GM23338 (cell line): ENCODE measurements around the gene ANKRD60. TPM values are rescaled to one million over a fixed set of nuclear protein-coding genes. Genes with fewer than 3 reads are reported as not detected.
A peak's percentile ranks its signal among the peaks of the same experiment; 100 is the strongest.

Experiments used
- ATAC-seq: fragments of 200-7000 bp; cut with Tn5 transposase; 3 replicates; pipeline ENCODE4 v1.9.1; 2020
- DNase-seq: peaks from one replicate; pipeline ENCODE4 v3.0.0-alpha.2; 2015; ENCODE audit warnings: low spot score
- H2AFZ ChIP-seq: fragments of 200-600 bp; sonication (generic); 2 replicates; pipeline ENCODE4 v1.8.0; 2016; ENCODE audit warnings: antibody characterized with exemption, mild to moderate bottlenecking, moderate library complexity
- H3F3A ChIP-seq: fragments of 200-600 bp; sonication (generic); replicated peaks from 2 replicates; pipeline ENCODE4 v1.8.0; 2017; ENCODE audit warnings: antibody characterized with exemption, mixed run types, low read depth
- H3K27ac ChIP-seq: fragments of 200-600 bp; sonication (generic); 2 replicates; pipeline ENCODE4 v1.6.1; 2016; ENCODE audit warnings: low read depth
- H3K27me3 ChIP-seq: fragments of 200-600 bp; sonication (generic); 2 replicates; pipeline ENCODE4 v1.8.0; 2016; ENCODE audit warnings: mild to moderate bottlenecking, mixed run types, moderate library complexity; ENCODE audit not compliant: insufficient read depth
- H3K36me3 ChIP-seq: fragments of 200-600 bp; sonication (generic); 2 replicates; pipeline ENCODE4 v1.8.0; 2016; ENCODE audit warnings: mild to moderate bottlenecking; ENCODE audit not compliant: insufficient read depth
- H3K4me1 ChIP-seq: fragments of 200-600 bp; sonication (generic); 2 replicates; pipeline ENCODE4 v1.8.0; 2016; ENCODE audit warnings: mild to moderate bottlenecking, moderate library complexity; ENCODE audit not compliant: insufficient read depth
- H3K4me2 ChIP-seq: fragments of 200-600 bp; sonication (generic); 2 replicates; pipeline ENCODE4 v1.7.1; 2017; ENCODE audit warnings: mixed run types
- H3K4me3 ChIP-seq: fragments of 200-600 bp; sonication (generic); 2 replicates; pipeline ENCODE4 v1.6.1; 2016; ENCODE audit warnings: mixed run types
- H3K79me2 ChIP-seq: fragments of 200-600 bp; sonication (generic); replicated peaks from 2 replicates; pipeline ENCODE4 v1.8.0; 2017; ENCODE audit warnings: mild to moderate bottlenecking; ENCODE audit not compliant: insufficient read depth
- H3K9me2 ChIP-seq: fragments of 200-600 bp; sonication (generic); 2 replicates; pipeline ENCODE4 v1.8.0; 2017; ENCODE audit not compliant: insufficient read depth
- H4K20me1 ChIP-seq: fragments of 200-600 bp; sonication (generic); replicated peaks from 2 replicates; pipeline ENCODE4 v1.8.0; 2017; ENCODE audit warnings: mild to moderate bottlenecking; ENCODE audit not compliant: insufficient read depth
- H3K27ac Mint-ChIP-seq: 2 replicates; pipeline ENCODE4 v1.8.0; 2020; ENCODE audit warnings: inconsistent platforms, mild to moderate bottlenecking, moderate library complexity, mixed read lengths
- H3K27me3 Mint-ChIP-seq: 3 replicates; pipeline ENCODE4 v1.8.0; 2022; ENCODE audit warnings: low read depth, mild to moderate bottlenecking, moderate library complexity, mixed read lengths, inconsistent platforms; ENCODE audit not compliant: insufficient read depth, poor library complexity
- H3K36me3 Mint-ChIP-seq: 3 replicates; pipeline ENCODE4 v1.8.0; 2021; ENCODE audit warnings: low read depth, mild to moderate bottlenecking, inconsistent platforms, moderate library complexity, mixed read lengths
- H3K4me1 Mint-ChIP-seq: 3 replicates; pipeline ENCODE4 v1.8.0; 2020; ENCODE audit warnings: mild to moderate bottlenecking, inconsistent platforms, mixed read lengths
- H3K4me3 Mint-ChIP-seq: 3 replicates; pipeline ENCODE4 v1.8.0; 2021; ENCODE audit warnings: moderate library complexity, mild to moderate bottlenecking, inconsistent platforms, mixed read lengths
- H3K9me3 Mint-ChIP-seq: 3 replicates; pipeline ENCODE4 v1.8.0; 2020; ENCODE audit warnings: moderate library complexity, mild to moderate bottlenecking, inconsistent platforms, mixed read lengths
- CREB1 ChIP-seq: fragments of 250-450 bp; sonication (Bioruptor Pico); IDR thresholded peaks from 2 replicates; pipeline ENCODE4 v1.5.0; 2020; ENCODE audit warnings: low read depth, mild to moderate bottlenecking, moderate library complexity
- EZH2 ChIP-seq: fragments of 200-600 bp; sonication (generic); IDR thresholded peaks from one replicate; pipeline ENCODE4 v1.8.0; 2017; ENCODE audit warnings: antibody characterized with exemption, mild to moderate bottlenecking, low read depth; ENCODE audit not compliant: unreplicated experiment
- JUNB ChIP-seq: IDR thresholded peaks from one replicate; pipeline ENCODE4 v1.6.1; 2016; ENCODE audit warnings: antibody characterized with exemption; ENCODE audit not compliant: unreplicated experiment
- NANOG ChIP-seq: IDR thresholded peaks from 2 replicates; pipeline ENCODE4 v1.6.1; 2016; ENCODE audit warnings: antibody characterized with exemption, borderline replicate concordance
- POLR2AphosphoS5 ChIP-seq: IDR thresholded peaks from 2 replicates; pipeline ENCODE4 v1.6.1; 2016; ENCODE audit warnings: antibody characterized with exemption, low read depth
- STAT1 ChIP-seq: IDR thresholded peaks from one replicate; pipeline ENCODE4 v1.6.1; 2016; ENCODE audit warnings: antibody characterized with exemption; ENCODE audit not compliant: unreplicated experiment
- ZNF114 ChIP-seq: fragments of 250-450 bp; sonication (Bioruptor Pico); IDR thresholded peaks from 2 replicates; pipeline ENCODE4 v1.5.0; 2020; ENCODE audit warnings: mild to moderate bottlenecking, moderate library complexity
- polyA plus RNA-seq: library from polyadenylated mRNA; unstranded; fragments of >200 nt; fragmentation: Nextera tagmentation; extraction: Ambion mirVana; gene quantifications from 2 replicates; pipeline ENCODE4 v1.2.1, GENCODE V29; 2016
- total RNA-seq: library from RNA; depleted of rRNA; stranded (reverse); fragments of >200 nt; shearing (Covaris generic); gene quantifications from 2 replicates; pipeline ENCODE4 v1.2.3, GENCODE V29; 2014
- TF ChIP-seq, protein P1 (sequence below): IDR thresholded peaks from 2 replicates; pipeline ENCODE4 v1.6.1; 2016; ENCODE audit warnings: antibody characterized with exemption
- TF ChIP-seq, protein P2 (sequence below): fragments of 250-450 bp; sonication (Bioruptor Pico); IDR thresholded peaks from 2 replicates; pipeline ENCODE4 v1.5.0; 2020; ENCODE audit warnings: mild to moderate bottlenecking, moderate library complexity
- TF ChIP-seq, protein P3 (sequence below), 2 experiments: fragments of 200-600 bp in 1 of 2; sonication (generic) in 1 of 2; conservative IDR thresholded peaks; 2 replicates each; pipeline versions ENCODE4 v1.5.1 to v1.6.1; 2016 to 2017; ENCODE audit warnings: antibody characterized with exemption in 2 of 2, low read depth in 2 of 2, mild to moderate bottlenecking in 2 of 2, moderate library complexity in 1 of 2

ANKRD60 gene
- total and polyA plus RNA-seq, 2 experiments from 2014 or later, result not detected

DNA sequence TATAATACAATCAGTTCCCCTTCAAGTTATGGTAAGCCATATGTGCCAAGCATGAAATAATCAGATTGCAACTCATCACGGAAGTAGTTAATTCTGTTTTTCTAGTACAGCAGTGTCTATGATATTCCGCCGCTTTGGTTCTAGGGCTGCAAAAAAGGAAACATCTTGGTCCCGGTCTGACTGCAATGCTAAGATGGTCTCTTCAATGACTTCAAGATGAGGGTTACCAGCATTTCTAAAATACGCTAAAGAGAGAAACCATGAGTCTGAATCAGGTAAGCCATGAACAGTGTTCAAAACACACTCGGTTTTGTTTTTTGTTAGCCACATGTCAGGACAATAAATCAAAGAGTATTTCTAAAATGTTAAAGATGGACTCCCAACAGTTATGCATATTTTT lies 3.2 kb upstream of the ANKRD60 start:
- TF ChIP-seq STAT1 (no peak), EZH2 (no peak), POLR2AphosphoS5 (no peak), NANOG (no peak), CREB1 (CRISPR knock-in tag) (no peak), ZNF114 (CRISPR knock-in tag) (no peak), JUNB (no peak)
- TF ChIP-seq, protein P1, sequence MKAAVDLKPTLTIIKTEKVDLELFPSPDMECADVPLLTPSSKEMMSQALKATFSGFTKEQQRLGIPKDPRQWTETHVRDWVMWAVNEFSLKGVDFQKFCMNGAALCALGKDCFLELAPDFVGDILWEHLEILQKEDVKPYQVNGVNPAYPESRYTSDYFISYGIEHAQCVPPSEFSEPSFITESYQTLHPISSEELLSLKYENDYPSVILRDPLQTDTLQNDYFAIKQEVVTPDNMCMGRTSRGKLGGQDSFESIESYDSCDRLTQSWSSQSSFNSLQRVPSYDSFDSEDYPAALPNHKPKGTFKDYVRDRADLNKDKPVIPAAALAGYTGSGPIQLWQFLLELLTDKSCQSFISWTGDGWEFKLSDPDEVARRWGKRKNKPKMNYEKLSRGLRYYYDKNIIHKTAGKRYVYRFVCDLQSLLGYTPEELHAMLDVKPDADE, result no peak
- TF ChIP-seq, protein P2, sequence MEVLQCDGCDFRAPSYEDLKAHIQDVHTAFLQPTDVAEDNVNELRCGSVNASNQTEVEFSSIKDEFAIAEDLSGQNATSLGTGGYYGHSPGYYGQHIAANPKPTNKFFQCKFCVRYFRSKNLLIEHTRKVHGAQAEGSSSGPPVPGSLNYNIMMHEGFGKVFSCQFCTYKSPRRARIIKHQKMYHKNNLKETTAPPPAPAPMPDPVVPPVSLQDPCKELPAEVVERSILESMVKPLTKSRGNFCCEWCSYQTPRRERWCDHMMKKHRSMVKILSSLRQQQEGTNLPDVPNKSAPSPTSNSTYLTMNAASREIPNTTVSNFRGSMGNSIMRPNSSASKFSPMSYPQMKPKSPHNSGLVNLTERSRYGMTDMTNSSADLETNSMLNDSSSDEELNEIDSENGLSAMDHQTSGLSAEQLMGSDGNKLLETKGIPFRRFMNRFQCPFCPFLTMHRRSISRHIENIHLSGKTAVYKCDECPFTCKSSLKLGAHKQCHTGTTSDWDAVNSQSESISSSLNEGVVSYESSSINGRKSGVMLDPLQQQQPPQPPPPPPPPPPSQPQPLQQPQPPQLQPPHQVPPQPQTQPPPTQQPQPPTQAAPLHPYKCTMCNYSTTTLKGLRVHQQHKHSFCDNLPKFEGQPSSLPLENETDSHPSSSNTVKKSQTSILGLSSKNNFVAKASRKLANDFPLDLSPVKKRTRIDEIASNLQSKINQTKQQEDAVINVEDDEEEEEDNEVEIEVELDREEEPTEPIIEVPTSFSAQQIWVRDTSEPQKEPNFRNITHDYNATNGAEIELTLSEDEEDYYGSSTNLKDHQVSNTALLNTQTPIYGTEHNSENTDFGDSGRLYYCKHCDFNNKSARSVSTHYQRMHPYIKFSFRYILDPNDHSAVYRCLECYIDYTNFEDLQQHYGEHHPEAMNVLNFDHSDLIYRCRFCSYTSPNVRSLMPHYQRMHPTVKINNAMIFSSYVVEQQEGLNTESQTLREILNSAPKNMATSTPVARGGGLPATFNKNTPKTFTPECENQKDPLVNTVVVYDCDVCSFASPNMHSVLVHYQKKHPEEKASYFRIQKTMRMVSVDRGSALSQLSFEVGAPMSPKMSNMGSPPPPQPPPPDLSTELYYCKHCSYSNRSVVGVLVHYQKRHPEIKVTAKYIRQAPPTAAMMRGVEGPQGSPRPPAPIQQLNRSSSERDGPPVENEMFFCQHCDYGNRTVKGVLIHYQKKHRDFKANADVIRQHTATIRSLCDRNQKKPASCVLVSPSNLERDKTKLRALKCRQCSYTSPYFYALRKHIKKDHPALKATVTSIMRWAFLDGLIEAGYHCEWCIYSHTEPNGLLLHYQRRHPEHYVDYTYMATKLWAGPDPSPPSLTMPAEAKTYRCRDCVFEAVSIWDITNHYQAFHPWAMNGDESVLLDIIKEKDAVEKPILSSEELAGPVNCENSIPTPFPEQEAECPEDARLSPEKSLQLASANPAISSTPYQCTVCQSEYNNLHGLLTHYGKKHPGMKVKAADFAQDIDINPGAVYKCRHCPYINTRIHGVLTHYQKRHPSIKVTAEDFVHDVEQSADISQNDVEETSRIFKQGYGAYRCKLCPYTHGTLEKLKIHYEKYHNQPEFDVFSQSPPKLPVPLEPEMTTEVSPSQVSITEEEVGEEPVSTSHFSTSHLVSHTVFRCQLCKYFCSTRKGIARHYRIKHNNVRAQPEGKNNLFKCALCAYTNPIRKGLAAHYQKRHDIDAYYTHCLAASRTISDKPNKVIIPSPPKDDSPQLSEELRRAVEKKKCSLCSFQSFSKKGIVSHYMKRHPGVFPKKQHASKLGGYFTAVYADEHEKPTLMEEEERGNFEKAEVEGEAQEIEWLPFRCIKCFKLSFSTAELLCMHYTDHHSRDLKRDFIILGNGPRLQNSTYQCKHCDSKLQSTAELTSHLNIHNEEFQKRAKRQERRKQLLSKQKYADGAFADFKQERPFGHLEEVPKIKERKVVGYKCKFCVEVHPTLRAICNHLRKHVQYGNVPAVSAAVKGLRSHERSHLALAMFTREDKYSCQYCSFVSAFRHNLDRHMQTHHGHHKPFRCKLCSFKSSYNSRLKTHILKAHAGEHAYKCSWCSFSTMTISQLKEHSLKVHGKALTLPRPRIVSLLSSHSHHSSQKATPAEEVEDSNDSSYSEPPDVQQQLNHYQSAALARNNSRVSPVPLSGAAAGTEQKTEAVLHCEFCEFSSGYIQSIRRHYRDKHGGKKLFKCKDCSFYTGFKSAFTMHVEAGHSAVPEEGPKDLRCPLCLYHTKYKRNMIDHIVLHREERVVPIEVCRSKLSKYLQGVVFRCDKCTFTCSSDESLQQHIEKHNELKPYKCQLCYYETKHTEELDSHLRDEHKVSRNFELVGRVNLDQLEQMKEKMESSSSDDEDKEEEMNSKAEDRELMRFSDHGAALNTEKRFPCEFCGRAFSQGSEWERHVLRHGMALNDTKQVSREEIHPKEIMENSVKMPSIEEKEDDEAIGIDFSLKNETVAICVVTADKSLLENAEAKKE (CRISPR knock-in tag), result no peak
- TF ChIP-seq, protein P3, sequence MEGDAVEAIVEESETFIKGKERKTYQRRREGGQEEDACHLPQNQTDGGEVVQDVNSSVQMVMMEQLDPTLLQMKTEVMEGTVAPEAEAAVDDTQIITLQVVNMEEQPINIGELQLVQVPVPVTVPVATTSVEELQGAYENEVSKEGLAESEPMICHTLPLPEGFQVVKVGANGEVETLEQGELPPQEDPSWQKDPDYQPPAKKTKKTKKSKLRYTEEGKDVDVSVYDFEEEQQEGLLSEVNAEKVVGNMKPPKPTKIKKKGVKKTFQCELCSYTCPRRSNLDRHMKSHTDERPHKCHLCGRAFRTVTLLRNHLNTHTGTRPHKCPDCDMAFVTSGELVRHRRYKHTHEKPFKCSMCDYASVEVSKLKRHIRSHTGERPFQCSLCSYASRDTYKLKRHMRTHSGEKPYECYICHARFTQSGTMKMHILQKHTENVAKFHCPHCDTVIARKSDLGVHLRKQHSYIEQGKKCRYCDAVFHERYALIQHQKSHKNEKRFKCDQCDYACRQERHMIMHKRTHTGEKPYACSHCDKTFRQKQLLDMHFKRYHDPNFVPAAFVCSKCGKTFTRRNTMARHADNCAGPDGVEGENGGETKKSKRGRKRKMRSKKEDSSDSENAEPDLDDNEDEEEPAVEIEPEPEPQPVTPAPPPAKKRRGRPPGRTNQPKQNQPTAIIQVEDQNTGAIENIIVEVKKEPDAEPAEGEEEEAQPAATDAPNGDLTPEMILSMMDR (conservative IDR thresholded peaks at IDR 0.05; ENCODE audit: low read depth in 2 of 2), result no peak
- H3K4me3 ChIP-seq, result no peak overlapping the region
- Mint-ChIP-seq H3K27ac (no peak overlapping the region), H3K4me3 (no peak overlapping the region), H3K4me1 (peaks cover 28% of the 10 kb centered on the region), H3K36me3 (no peaks in the 10 kb centered on the region; the same call in 2 of the 3 replicates), H3K27me3 (peaks cover 13% of the 10 kb centered on the region), H3K9me3 (peaks cover 7% of the 10 kb centered on the region; the same call in 1 of the 3 replicates)
- no peaks in the 10 kb centered on the region for H3K79me2 ChIP-seq
- no peaks in the 10 kb centered on the region for H3K36me3 ChIP-seq
- no peak overlapping the region for H2AFZ ChIP-seq
- peaks cover 16% of the 10 kb centered on the region for H3K27me3 ChIP-seq
- no peaks in the 10 kb centered on the region for H4K20me1 ChIP-seq
- peak; percentile 81 for DNase-seq
- no peak overlapping the region for H3K4me2 ChIP-seq
- H3K4me1 ChIP-seq, result peaks cover 6% of the 10 kb centered on the region
- ATAC-seq, result no peak
- no peaks in the 10 kb centered on the region for H3F3A ChIP-seq
- H3K27ac ChIP-seq, result no peak overlapping the region
- H3K9me2 ChIP-seq, result peaks cover 8% of the 10 kb centered on the region
